HG03469 (cell line): ENCODE data around the gene AJAP1.

Experiments used
- ATAC-seq: cut with Tn5 transposase; IDR thresholded peaks from one replicate; pipeline ENCODE4 v1.9.1; 2021; ENCODE audit warnings: mild to moderate bottlenecking, moderate library complexity, moderate number of reproducible peaks; ENCODE audit not compliant: unreplicated experiment

AJAP1 gene

GRCh38 chr1:4678066-4678717 lies 23.8 kb downstream of the AJAP1 start:
- ATAC-seq = no peak

- ATAC-seq = no peak
These were observed 26.6 kb downstream of the AJAP1 start for GRCh38 chr1:4681026-4681425.

GRCh38 chr1:4682607-4683220 lies 28.3 kb downstream of the AJAP1 start:
- ATAC-seq = no peak

GRCh38 chr1:4684136-4684535 lies 29.7 kb downstream of the AJAP1 start:
- no peak for ATAC-seq

- no peak for ATAC-seq
These were observed 30.6 kb downstream of the AJAP1 start for GRCh38 chr1:4684864-4685522.

GRCh38 chr1:4685523-4685865 lies 31.1 kb downstream of the AJAP1 start:
- no peak for ATAC-seq

GRCh38 chr1:4687943-4688342 lies 33.5 kb downstream of the AJAP1 start:
- no peak for ATAC-seq

GRCh38 chr1:4689271-4689935 lies 35.0 kb downstream of the AJAP1 start:
- no peak for ATAC-seq

- no peak for ATAC-seq
These were observed 35.7 kb downstream of the AJAP1 start for GRCh38 chr1:4689941-4690635.

GRCh38 chr1:4690951-4691675 lies 36.7 kb downstream of the AJAP1 start:
- ATAC-seq = no peak

- no peak for ATAC-seq
These were observed 37.5 kb downstream of the AJAP1 start for GRCh38 chr1:4691766-4692405.

GRCh38 chr1:4692437-4692836 lies 38.0 kb downstream of the AJAP1 start:
- ATAC-seq = no peak

GRCh38 chr1:4693331-4693730 lies 38.9 kb downstream of the AJAP1 start:
- ATAC-seq = no peak

- no peak for ATAC-seq
These were observed 39.5 kb downstream of the AJAP1 start for GRCh38 chr1:4693891-4694290.

- no peak for ATAC-seq
These were observed 40.1 kb downstream of the AJAP1 start for GRCh38 chr1:4694492-4694891.

- ATAC-seq = no peak
These were observed 40.8 kb downstream of the AJAP1 start for GRCh38 chr1:4695241-4695640.

GRCh38 chr1:4696161-4696745 lies 41.8 kb downstream of the AJAP1 start:
- no peak for ATAC-seq

GRCh38 chr1:4696753-4697152 lies 42.3 kb downstream of the AJAP1 start:
- no peak for ATAC-seq

- no peak for ATAC-seq
These were observed 43.4 kb downstream of the AJAP1 start for GRCh38 chr1:4697801-4698200.

GRCh38 chr1:4698911-4699310 lies 44.5 kb downstream of the AJAP1 start:
- ATAC-seq = no peak
